Chondrocyte (in vitro differentiated cells): ENCODE measurements around the gene SYNE2. TPM values are rescaled to one million over a fixed set of nuclear protein-coding genes. Genes with fewer than 3 reads are reported as not detected.

ENCODE experiments used
- DNase-seq: peaks from one replicate; pipeline ENCODE4 v3.0.0; 2021; ENCODE audit warnings: mixed read lengths, low spot score
- H3K27ac Mint-ChIP-seq: one replicate; pipeline ENCODE4 v1.8.0; 2021; ENCODE audit warnings: mild to moderate bottlenecking, moderate library complexity, mixed read lengths; ENCODE audit not compliant: unreplicated experiment
- H3K27me3 Mint-ChIP-seq: 2 replicates; pipeline ENCODE4 v1.8.0; 2021; ENCODE audit warnings: low read depth, mixed read lengths
- H3K36me3 Mint-ChIP-seq: 2 replicates; pipeline ENCODE4 v1.8.0; 2021; ENCODE audit warnings: low read depth, mixed read lengths
- H3K4me1 Mint-ChIP-seq: 2 replicates; pipeline ENCODE4 v1.8.0; 2021; ENCODE audit warnings: low read depth, mild to moderate bottlenecking, mixed read lengths
- H3K4me3 Mint-ChIP-seq: one replicate; pipeline ENCODE4 v1.8.0; 2021; ENCODE audit warnings: mild to moderate bottlenecking, moderate library complexity, mixed read lengths; ENCODE audit not compliant: unreplicated experiment
- H3K9me3 Mint-ChIP-seq: 2 replicates; pipeline ENCODE4 v1.8.0; 2021; ENCODE audit warnings: low read depth, mixed read lengths
- total RNA-seq: library from RNA; stranded (reverse); gene quantifications from 3 replicates; pipeline ENCODE4 v1.2.1, GENCODE V29; 2021
- TF ChIP-seq, protein P1 (sequence below): fragments of 200-600 bp; sonication (generic); IDR thresholded peaks from 2 replicates; pipeline ENCODE4 v1.5.0; 2021; ENCODE audit warnings: antibody characterized with exemption, mild to moderate bottlenecking, moderate library complexity

SYNE2 gene
- total RNA-seq, 1 donor from 2014 or later, result 13.6 TPM

DNA sequence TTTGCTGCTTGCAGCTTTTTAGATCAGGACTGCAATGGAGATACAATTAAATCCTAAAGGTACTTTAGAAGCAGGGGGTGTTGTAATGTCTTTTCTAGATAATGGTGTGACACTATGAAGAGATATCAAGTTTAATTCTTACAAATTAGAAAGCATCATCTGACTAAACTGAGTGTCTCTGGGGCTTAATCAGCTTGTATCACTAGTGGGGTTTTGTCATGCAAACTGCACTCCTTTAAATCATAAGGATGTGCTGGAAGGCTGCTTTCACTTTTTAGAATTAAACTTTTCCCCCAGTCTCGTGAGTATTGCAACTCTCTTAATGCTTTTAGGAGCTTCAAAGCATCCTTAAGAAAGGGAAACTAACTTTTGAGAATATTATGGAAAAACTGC, 222.8 kb downstream of the SYNE2 start:
- Mint-ChIP-seq H3K9me3 (no peaks in the 10 kb centered on the region), H3K27ac (no peak overlapping the region)
- DNase-seq, result no peak

GRCh38 chr14:64080452-64080851, 227.6 kb downstream of the SYNE2 start:
- H3K27ac Mint-ChIP-seq, result no peak overlapping the region
- TF ChIP-seq, protein P1, sequence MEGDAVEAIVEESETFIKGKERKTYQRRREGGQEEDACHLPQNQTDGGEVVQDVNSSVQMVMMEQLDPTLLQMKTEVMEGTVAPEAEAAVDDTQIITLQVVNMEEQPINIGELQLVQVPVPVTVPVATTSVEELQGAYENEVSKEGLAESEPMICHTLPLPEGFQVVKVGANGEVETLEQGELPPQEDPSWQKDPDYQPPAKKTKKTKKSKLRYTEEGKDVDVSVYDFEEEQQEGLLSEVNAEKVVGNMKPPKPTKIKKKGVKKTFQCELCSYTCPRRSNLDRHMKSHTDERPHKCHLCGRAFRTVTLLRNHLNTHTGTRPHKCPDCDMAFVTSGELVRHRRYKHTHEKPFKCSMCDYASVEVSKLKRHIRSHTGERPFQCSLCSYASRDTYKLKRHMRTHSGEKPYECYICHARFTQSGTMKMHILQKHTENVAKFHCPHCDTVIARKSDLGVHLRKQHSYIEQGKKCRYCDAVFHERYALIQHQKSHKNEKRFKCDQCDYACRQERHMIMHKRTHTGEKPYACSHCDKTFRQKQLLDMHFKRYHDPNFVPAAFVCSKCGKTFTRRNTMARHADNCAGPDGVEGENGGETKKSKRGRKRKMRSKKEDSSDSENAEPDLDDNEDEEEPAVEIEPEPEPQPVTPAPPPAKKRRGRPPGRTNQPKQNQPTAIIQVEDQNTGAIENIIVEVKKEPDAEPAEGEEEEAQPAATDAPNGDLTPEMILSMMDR, result no peak
- no peak overlapping the region for H3K4me3 Mint-ChIP-seq
- H3K9me3 Mint-ChIP-seq, result no peaks in the 10 kb centered on the region
- H3K27me3 Mint-ChIP-seq, result no peaks in the 10 kb centered on the region
- H3K36me3 Mint-ChIP-seq, result peaks cover 3% of the 10 kb centered on the region
- peaks cover 7% of the 10 kb centered on the region for H3K4me1 Mint-ChIP-seq
- DNase-seq, result no peak

More for the DNA sequence above, 222.8 kb downstream of the SYNE2 start:
- Mint-ChIP-seq H3K4me1 (peaks cover 8% of the 10 kb centered on the region), H3K4me3 (no peak overlapping the region), H3K36me3 (peaks cover 6% of the 10 kb centered on the region), H3K27me3 (no peaks in the 10 kb centered on the region)
- TF ChIP-seq, protein P1, result no peak

- no peaks in the 10 kb centered on the region for H3K27me3 Mint-ChIP-seq
- peaks cover 3% of the 10 kb centered on the region for H3K36me3 Mint-ChIP-seq
- TF ChIP-seq, protein P1, result no peak
- no peak overlapping the region for H3K27ac Mint-ChIP-seq
- H3K4me3 Mint-ChIP-seq, result no peak overlapping the region
- DNase-seq, result no peak
- H3K9me3 Mint-ChIP-seq, result no peaks in the 10 kb centered on the region
- peaks cover 7% of the 10 kb centered on the region for H3K4me1 Mint-ChIP-seq
These were observed 228.5 kb downstream of the SYNE2 start for GRCh38 chr14:64081174-64081746.

- TF ChIP-seq, protein P1, result no peak
- peaks cover 7% of the 10 kb centered on the region for H3K4me1 Mint-ChIP-seq
- DNase-seq, result no peak
- H3K36me3 Mint-ChIP-seq, result peaks cover 3% of the 10 kb centered on the region
- H3K4me3 Mint-ChIP-seq, result no peak overlapping the region
- no peaks in the 10 kb centered on the region for H3K27me3 Mint-ChIP-seq
- H3K9me3 Mint-ChIP-seq, result no peaks in the 10 kb centered on the region
- no peak overlapping the region for H3K27ac Mint-ChIP-seq
These were observed 230.0 kb downstream of the SYNE2 start for GRCh38 chr14:64082837-64083236.

- TF ChIP-seq, protein P1, result no peak
- H3K27ac Mint-ChIP-seq, result no peak overlapping the region
- peaks cover 8% of the 10 kb centered on the region for H3K4me1 Mint-ChIP-seq
- no peaks in the 10 kb centered on the region for H3K27me3 Mint-ChIP-seq
- DNase-seq, result no peak
- no peak overlapping the region for H3K4me3 Mint-ChIP-seq
- no peaks in the 10 kb centered on the region for H3K9me3 Mint-ChIP-seq
- no peaks in the 10 kb centered on the region for H3K36me3 Mint-ChIP-seq
These were observed 235.8 kb downstream of the SYNE2 start for GRCh38 chr14:64088647-64088964.
